ENCODE data around the gene MITF. TPM values are rescaled to one million over a fixed set of nuclear protein-coding genes. Genes with fewer than 3 reads are reported as not detected.

The MITF gene
- total and polyA plus RNA-seq, 3 donors from 2014 or later = 5.5 to 9.0 (median 5.8) TPM

GRCh38 chr3:69809076-69809835 is 70.0 kb downstream of the MITF start:
- H3K9me3 ChIP-seq = no peaks in the 10 kb centered on the region
- H3K36me3 ChIP-seq (ENCODE audit: low read depth, missing control alignments) = no peaks in the 10 kb centered on the region
- no peak for TF ChIP-seq POLR2A (IDR thresholded peaks at IDR 0.05)
- no peak for TF ChIP-seq CTCF (IDR thresholded peaks at IDR 0.05)
- no peak overlapping the region for H3K4me3 ChIP-seq
- no peaks in the 10 kb centered on the region for H3K4me1 ChIP-seq
- WGBS, 2 donors = 97 to 98% methylated on average over 1 of the region's 1 CpG
- no peak overlapping the region for H3K27ac ChIP-seq
- intact Hi-C loops (cut with DNase I; ENCODE audit: low total_unique reads) = no loop called here
- no peaks in the 10 kb centered on the region for H3K27me3 ChIP-seq
- no peak for DNase-seq

- no peak for DNase-seq
- Histone ChIP-seq H3K27ac (no peak overlapping the region), H3K27me3 (no peaks in the 10 kb centered on the region), H3K9me3 (no peaks in the 10 kb centered on the region), H3K4me3 (no peak overlapping the region), H3K4me1 (no peaks in the 10 kb centered on the region), H3K36me3 (ENCODE audit: low read depth, missing control alignments) (no peaks in the 10 kb centered on the region)
- intact Hi-C loops (cut with DNase I; ENCODE audit: low total_unique reads) = no loop called here
- WGBS, 2 donors = 63 to 64% methylated on average over 4 of the region's 4 CpGs
- TF ChIP-seq CTCF (IDR thresholded peaks at IDR 0.05) (no peak), POLR2A (IDR thresholded peaks at IDR 0.05) (no peak)
These were observed 72.5 kb downstream of the MITF start for GRCh38 chr3:69811452-69812401.

- DNase-seq = no peak
- 49 to 65% methylated on average over 1 of the region's 1 CpG for WGBS, 2 donors
- Histone ChIP-seq H3K4me1 (no peaks in the 10 kb centered on the region), H3K36me3 (ENCODE audit: low read depth, missing control alignments) (no peaks in the 10 kb centered on the region), H3K27ac (no peak overlapping the region), H3K9me3 (no peaks in the 10 kb centered on the region), H3K4me3 (no peak overlapping the region), H3K27me3 (no peaks in the 10 kb centered on the region)
- TF ChIP-seq CTCF (IDR thresholded peaks at IDR 0.05) (no peak), POLR2A (IDR thresholded peaks at IDR 0.05) (no peak)
- intact Hi-C loops (cut with DNase I; ENCODE audit: low total_unique reads) = no loop called here
These were observed 76.7 kb downstream of the MITF start for GRCh38 chr3:69815970-69816369.

- H3K36me3 ChIP-seq (ENCODE audit: low read depth, missing control alignments) = no peaks in the 10 kb centered on the region
- H3K9me3 ChIP-seq = no peaks in the 10 kb centered on the region
- no peak for TF ChIP-seq POLR2A (IDR thresholded peaks at IDR 0.05)
- TF ChIP-seq CTCF (IDR thresholded peaks at IDR 0.05) = no peak
- intact Hi-C loops (cut with DNase I; ENCODE audit: low total_unique reads) = no loop called here
- WGBS, 2 donors = 96 to 97% methylated on average over 2 of the region's 2 CpGs
- no peaks in the 10 kb centered on the region for H3K27me3 ChIP-seq
- DNase-seq = no peak
- H3K4me3 ChIP-seq = no peak overlapping the region
- H3K4me1 ChIP-seq = no peaks in the 10 kb centered on the region
- H3K27ac ChIP-seq = no peak overlapping the region
These were observed 78.7 kb downstream of the MITF start for GRCh38 chr3:69817988-69818387.
